ENCODE measurements around the gene RGS7. TPM values are rescaled to one million over a fixed set of nuclear protein-coding genes. Genes with fewer than 3 reads are reported as not detected.

The RGS7 gene
- polyA plus RNA-seq, 2 of the 4 experiments (the other 2 are of a cell fraction): 0.08 TPM; not detected in 1

- TF ChIP-seq BCL3 (IDR thresholded peaks at IDR 0.05) (no peak), FOSL2 (IDR thresholded peaks at IDR 0.05) (no peak), FOSL2 (CRISPR knock-in tag; IDR thresholded peaks at IDR 0.05) (no peak), HMGXB4 (CRISPR knock-in tag; IDR thresholded peaks at IDR 0.05; ENCODE audit: borderline replicate concordance) (no peak), ATOH8 (CRISPR knock-in tag; IDR thresholded peaks at IDR 0.05; ENCODE audit: low read depth) (no peak), RFX5 (IDR thresholded peaks at IDR 0.05) (no peak), ESRRA (IDR thresholded peaks at IDR 0.05; ENCODE audit: borderline replicate concordance, low read length) (no peak), CHD2 (IDR thresholded peaks at IDR 0.05; ENCODE audit: low read length, partially characterized antibody) (no peak), MAFK (IDR thresholded peaks at IDR 0.05; ENCODE audit: partially characterized antibody) (no peak)
These were observed 332.2 kb downstream of the RGS7 start (continued) for GRCh38 chr1:241024834-241025233.

GRCh38 chr1:241022366-241022765 is 334.6 kb downstream of the RGS7 start:
- CTCF ChIA-PET: no interaction called here
- no peak for DNase-seq (ENCODE audit: low read depth in 1 of 2, low spot score in 1 of 2)
- TF ChIP-seq ZNF302 (CRISPR knock-in tag; IDR thresholded peaks at IDR 0.05) (no peak), HOXB13 (CRISPR knock-in tag; IDR thresholded peaks at IDR 0.05; ENCODE audit: low read depth) (no peak), HOXB5 (CRISPR knock-in tag; IDR thresholded peaks at IDR 0.05) (no peak), CBX8 (IDR thresholded peaks at IDR 0.05) (no peak), BCL3 (IDR thresholded peaks at IDR 0.05) (no peak), ELK1 (IDR thresholded peaks at IDR 0.05; ENCODE audit: low read depth, low read length) (no peak), BHLHE40 (IDR thresholded peaks at IDR 0.05; ENCODE audit: low read depth, low read length) (no peak), CEBPB (IDR thresholded peaks at IDR 0.05) (no peak), HDAC2 (IDR thresholded peaks at IDR 0.05) (no peak), REST (IDR thresholded peaks at IDR 0.05) (no peak), NR3C1 (IDR thresholded peaks at IDR 0.05) (no peak), EP300 (IDR thresholded peaks at IDR 0.05) (no peak), PHF8 (IDR thresholded peaks at IDR 0.05; ENCODE audit: borderline replicate concordance, low read depth) (no peak), SMC3 (IDR thresholded peaks at IDR 0.05) (no peak), ZFP36 (IDR thresholded peaks at IDR 0.05; ENCODE audit: borderline replicate concordance, partially characterized antibody) (no peak), POLR2A (IDR thresholded peaks at IDR 0.05; ENCODE audit: low read length) (no peak)

More at GRCh38 chr1:241022366-241022765, 334.6 kb downstream of the RGS7 start:
- POLR2A ChIA-PET: no interaction called here
- Histone ChIP-seq H3K4me2 (no peak overlapping the region), H3K4me1 (no peaks in the 10 kb centered on the region), H3K27ac (no peak overlapping the region), H3K4me3 (no peak overlapping the region), H3K9me3 (no peaks in the 10 kb centered on the region)
- no peak for FAIRE-seq
- 36% methylated on average over 4 of the region's 4 CpGs for WGBS (ENCODE audit: missing lambda C conversion rate)
- ATAC-seq: no peak
